ENCODE measurements around the gene SHISA9.

SHISA9 gene

DNA sequence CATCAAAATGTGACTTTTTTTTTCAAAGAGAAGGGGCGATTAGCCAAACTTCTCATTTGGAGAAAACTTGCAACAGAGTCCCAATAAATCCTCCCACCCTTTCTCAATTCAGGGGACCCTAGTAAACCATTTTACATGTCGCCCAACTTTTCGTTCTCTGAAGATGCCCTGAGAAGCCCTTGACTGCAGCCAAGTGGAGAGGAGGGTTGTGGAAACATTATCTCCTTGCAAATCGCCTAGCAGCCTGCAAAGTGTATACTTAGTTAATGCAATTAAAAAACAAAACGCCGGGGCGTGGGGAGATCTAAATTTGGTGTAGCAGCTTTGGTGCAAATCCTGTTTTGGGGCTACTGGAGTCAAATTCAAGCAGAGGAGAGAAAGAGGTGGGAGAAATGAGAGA is 1.2 kb upstream of the SHISA9 start:
- Histone ChIP-seq H3K9me3 (ENCODE audit: control insufficient read depth, insufficient read depth, low read length) (no peaks in the 10 kb centered on the region), H3K27ac (ENCODE audit: low read depth, low read length) (no peak overlapping the region), H3K27me3 (ENCODE audit: control insufficient read depth, insufficient read depth, low read length) (peaks cover 14% of the 10 kb centered on the region), H3K4me1 (ENCODE audit: control insufficient read depth, insufficient read depth, low read length) (peaks cover 42% of the 10 kb centered on the region), H3K4me3 (ENCODE audit: low read depth, low read length) (peak overlapping the region; percentile 89), H3K9ac (ENCODE audit: low read depth, low read length) (peak overlapping the region; percentile 69; the same call in 1 of the 2 replicates), H3K36me3 (ENCODE audit: control insufficient read depth, insufficient read depth, low read length) (peaks cover 4% of the 10 kb centered on the region; the same call in 1 of the 2 replicates)

DNA sequence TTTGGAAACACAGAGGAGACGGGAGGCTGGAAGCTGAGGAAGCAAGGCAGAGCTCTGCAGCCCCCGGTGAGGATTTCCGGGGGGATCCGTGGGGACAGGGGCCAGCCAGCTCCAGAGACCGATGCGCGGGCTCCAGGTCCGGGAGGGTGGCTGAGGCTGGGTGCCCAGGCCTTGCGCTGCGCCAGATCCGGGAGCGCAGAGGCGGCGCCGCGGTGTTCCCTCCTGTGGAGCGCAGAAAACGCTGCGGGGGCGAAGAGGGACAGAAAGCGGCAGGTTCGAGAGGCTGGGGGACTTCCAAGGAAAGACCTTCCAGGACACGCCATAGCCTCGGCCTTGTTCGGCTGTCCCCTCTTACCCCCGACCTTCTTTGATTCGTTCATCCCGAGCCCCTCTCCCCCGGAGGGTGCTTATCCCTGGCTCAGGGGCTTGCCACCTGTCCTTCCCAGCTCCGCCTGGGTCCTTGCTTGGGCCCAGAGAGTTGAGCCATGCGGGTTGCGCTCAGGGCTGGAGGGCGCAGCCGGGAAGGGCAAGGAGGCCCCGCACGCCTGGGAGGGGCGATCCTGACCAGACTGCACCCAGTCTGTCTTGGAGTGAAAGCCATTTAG is 697 bp upstream of the SHISA9 start:
- Histone ChIP-seq H3K9me3 (ENCODE audit: control insufficient read depth, insufficient read depth, low read length) (no peaks in the 10 kb centered on the region), H3K9ac (ENCODE audit: low read depth, low read length) (peak overlapping the region; percentile 69), H3K36me3 (ENCODE audit: control insufficient read depth, insufficient read depth, low read length) (peaks cover 5% of the 10 kb centered on the region; the same call in 1 of the 2 replicates), H3K4me1 (ENCODE audit: control insufficient read depth, insufficient read depth, low read length) (peaks cover 44% of the 10 kb centered on the region), H3K27me3 (ENCODE audit: control insufficient read depth, insufficient read depth, low read length) (peaks cover 14% of the 10 kb centered on the region), H3K4me3 (ENCODE audit: low read depth, low read length) (peak overlapping the region; percentile 89), H3K27ac (ENCODE audit: low read depth, low read length) (peak overlapping the region; percentile 10)

- Histone ChIP-seq H3K36me3 (ENCODE audit: control insufficient read depth, insufficient read depth, low read length) (peaks cover 5% of the 10 kb centered on the region; the same call in 1 of the 2 replicates), H3K4me3 (ENCODE audit: low read depth, low read length) (peak overlapping the region; percentile 89), H3K27ac (ENCODE audit: low read depth, low read length) (peak overlapping the region; percentile 10), H3K27me3 (ENCODE audit: control insufficient read depth, insufficient read depth, low read length) (peaks cover 14% of the 10 kb centered on the region), H3K9ac (ENCODE audit: low read depth, low read length) (peak overlapping the region; percentile 69), H3K4me1 (ENCODE audit: control insufficient read depth, insufficient read depth, low read length) (peaks cover 49% of the 10 kb centered on the region), H3K9me3 (ENCODE audit: control insufficient read depth, insufficient read depth, low read length) (no peaks in the 10 kb centered on the region)
These were observed 198 bp upstream of the SHISA9 start for GRCh38 chr16:12901204-12901596.

DNA sequence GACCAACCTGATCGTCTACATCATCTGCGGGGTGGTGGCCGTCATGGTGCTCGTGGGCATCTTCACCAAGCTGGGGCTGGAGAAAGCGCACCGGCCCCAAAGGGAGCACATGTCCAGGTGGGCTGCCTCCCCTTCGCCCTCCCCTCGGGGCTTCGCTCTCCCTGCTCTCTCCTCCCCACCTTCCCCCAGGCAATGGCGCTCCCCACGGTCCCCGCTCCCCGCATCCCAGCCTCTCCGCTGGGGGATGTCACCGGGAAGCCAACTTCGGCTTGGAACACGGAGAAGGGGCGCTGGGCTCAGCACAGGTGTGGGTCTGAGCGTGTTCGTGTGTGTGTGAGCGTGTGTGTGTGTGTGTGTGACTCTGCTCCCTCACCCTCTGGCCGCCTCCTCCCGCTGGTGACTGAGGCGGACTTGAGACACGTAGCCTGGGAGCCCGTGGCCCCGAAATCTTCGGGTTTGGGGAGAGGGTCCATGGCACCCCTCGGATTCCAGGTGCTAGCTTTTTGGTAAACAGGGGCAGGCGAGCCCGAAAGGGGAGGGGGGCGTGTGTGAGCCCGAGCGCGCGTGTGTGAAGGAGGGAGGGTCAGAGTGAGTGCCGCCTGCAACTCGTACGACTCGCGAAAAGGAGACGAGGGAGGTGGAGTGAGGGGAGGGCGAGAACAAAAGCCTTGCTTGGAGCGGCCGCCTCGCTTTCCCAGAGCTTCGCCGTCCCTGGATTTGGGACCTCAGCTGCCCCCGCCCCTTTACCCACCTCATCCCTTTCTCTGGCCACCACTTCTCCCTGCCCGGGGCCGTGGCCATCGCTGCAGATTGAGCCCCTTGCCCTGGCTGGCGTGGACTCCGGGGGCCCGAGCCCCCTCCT is 1.3 kb downstream of the SHISA9 start:
- Histone ChIP-seq H3K9me3 (ENCODE audit: control insufficient read depth, insufficient read depth, low read length) (no peaks in the 10 kb centered on the region), H3K4me1 (ENCODE audit: control insufficient read depth, insufficient read depth, low read length) (peaks cover 50% of the 10 kb centered on the region), H3K9ac (ENCODE audit: low read depth, low read length) (peak overlapping the region; percentile 65), H3K27ac (ENCODE audit: low read depth, low read length) (peak overlapping the region; percentile 40), H3K4me3 (ENCODE audit: low read depth, low read length) (peak overlapping the region; percentile 89), H3K36me3 (ENCODE audit: control insufficient read depth, insufficient read depth, low read length) (peaks cover 5% of the 10 kb centered on the region; the same call in 1 of the 2 replicates), H3K27me3 (ENCODE audit: control insufficient read depth, insufficient read depth, low read length) (peaks cover 14% of the 10 kb centered on the region)

- peak overlapping the region; percentile 65 for H3K9ac ChIP-seq (ENCODE audit: low read depth, low read length)
- H3K9me3 ChIP-seq (ENCODE audit: control insufficient read depth, insufficient read depth, low read length): no peaks in the 10 kb centered on the region
- peak overlapping the region; percentile 40 for H3K27ac ChIP-seq (ENCODE audit: low read depth, low read length)
- peaks cover 14% of the 10 kb centered on the region for H3K27me3 ChIP-seq (ENCODE audit: control insufficient read depth, insufficient read depth, low read length)
- H3K4me3 ChIP-seq (ENCODE audit: low read depth, low read length): peak overlapping the region; percentile 89
- H3K36me3 ChIP-seq (ENCODE audit: control insufficient read depth, insufficient read depth, low read length): peaks cover 13% of the 10 kb centered on the region
- peaks cover 41% of the 10 kb centered on the region for H3K4me1 ChIP-seq (ENCODE audit: control insufficient read depth, insufficient read depth, low read length)
These were observed 2.3 kb downstream of the SHISA9 start for GRCh38 chr16:12903407-12904328.

- Histone ChIP-seq H3K9ac (ENCODE audit: low read depth, low read length) (0 out of 2 replicates have a peak overlapping the region, but pooled peaks have one; percentile 5), H3K36me3 (ENCODE audit: control insufficient read depth, insufficient read depth, low read length) (peaks cover 19% of the 10 kb centered on the region), H3K27ac (ENCODE audit: low read depth, low read length) (no peak overlapping the region), H3K9me3 (ENCODE audit: control insufficient read depth, insufficient read depth, low read length) (no peaks in the 10 kb centered on the region), H3K4me3 (ENCODE audit: low read depth, low read length) (peak overlapping the region; percentile 89), H3K4me1 (ENCODE audit: control insufficient read depth, insufficient read depth, low read length) (peaks cover 35% of the 10 kb centered on the region), H3K27me3 (ENCODE audit: control insufficient read depth, insufficient read depth, low read length) (peaks cover 14% of the 10 kb centered on the region)
These were observed 2.9 kb downstream of the SHISA9 start for GRCh38 chr16:12904329-12904671.

- H3K9ac ChIP-seq (ENCODE audit: low read depth, low read length): no peak overlapping the region
- no peak overlapping the region for H3K4me3 ChIP-seq (ENCODE audit: low read depth, low read length)
- no peak overlapping the region for H3K27ac ChIP-seq (ENCODE audit: low read depth, low read length)
- H3K9me3 ChIP-seq (ENCODE audit: control insufficient read depth, insufficient read depth, low read length): no peaks in the 10 kb centered on the region
- no peaks in the 10 kb centered on the region for H3K27me3 ChIP-seq (ENCODE audit: control insufficient read depth, insufficient read depth, low read length)
- H3K36me3 ChIP-seq (ENCODE audit: control insufficient read depth, insufficient read depth, low read length): peaks cover 38% of the 10 kb centered on the region
- peaks cover 34% of the 10 kb centered on the region for H3K4me1 ChIP-seq (ENCODE audit: control insufficient read depth, insufficient read depth, low read length)
These were observed 4.9 kb downstream of the SHISA9 start for GRCh38 chr16:12906271-12906670.

DNA sequence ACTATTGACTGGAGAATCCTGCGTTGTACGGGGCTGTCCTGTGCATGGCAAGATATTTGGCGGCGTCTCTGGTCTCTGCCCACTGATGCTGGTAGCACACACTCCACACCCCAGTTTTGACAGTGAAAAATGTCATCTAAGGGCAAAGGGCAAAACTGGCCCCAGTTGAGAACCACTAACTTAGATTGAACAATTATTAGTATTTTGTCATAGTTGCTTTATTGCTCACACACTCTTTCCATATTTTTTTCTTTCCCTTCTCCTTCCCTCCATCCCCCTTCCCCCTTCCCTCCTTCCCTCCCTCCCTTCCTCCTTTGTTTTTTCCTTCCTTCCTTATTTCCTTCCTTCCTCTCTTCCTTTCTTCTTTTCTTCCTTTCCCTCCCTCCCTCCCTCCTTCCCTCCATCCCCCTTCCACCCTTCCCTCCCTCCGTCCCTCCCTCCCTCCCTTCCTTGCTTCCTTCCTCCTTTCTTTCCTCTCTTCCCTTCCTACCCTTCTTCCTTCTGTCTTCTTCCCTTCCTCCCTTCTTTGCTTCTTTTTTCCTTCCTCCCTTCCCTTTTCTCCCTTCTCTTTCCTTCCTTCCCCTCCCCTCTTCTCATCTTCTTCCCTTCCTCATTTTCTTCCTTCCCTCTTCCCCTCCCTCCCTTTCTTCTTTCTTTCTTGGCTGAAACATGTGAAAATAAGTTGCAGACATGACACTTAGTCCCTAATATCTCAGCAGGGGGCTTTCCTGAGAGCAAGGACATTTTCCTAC is 5.5 kb downstream of the SHISA9 start:
- Histone ChIP-seq H3K27me3 (ENCODE audit: control insufficient read depth, insufficient read depth, low read length) (no peaks in the 10 kb centered on the region), H3K36me3 (ENCODE audit: control insufficient read depth, insufficient read depth, low read length) (peaks cover 39% of the 10 kb centered on the region), H3K4me1 (ENCODE audit: control insufficient read depth, insufficient read depth, low read length) (peaks cover 34% of the 10 kb centered on the region), H3K27ac (ENCODE audit: low read depth, low read length) (no peak overlapping the region), H3K9ac (ENCODE audit: low read depth, low read length) (no peak overlapping the region), H3K4me3 (ENCODE audit: low read depth, low read length) (no peak overlapping the region), H3K9me3 (ENCODE audit: control insufficient read depth, insufficient read depth, low read length) (no peaks in the 10 kb centered on the region)

GRCh38 chr16:12907670-12908233 is 6.4 kb downstream of the SHISA9 start:
- peaks cover 39% of the 10 kb centered on the region for H3K36me3 ChIP-seq (ENCODE audit: control insufficient read depth, insufficient read depth, low read length)

DNA sequence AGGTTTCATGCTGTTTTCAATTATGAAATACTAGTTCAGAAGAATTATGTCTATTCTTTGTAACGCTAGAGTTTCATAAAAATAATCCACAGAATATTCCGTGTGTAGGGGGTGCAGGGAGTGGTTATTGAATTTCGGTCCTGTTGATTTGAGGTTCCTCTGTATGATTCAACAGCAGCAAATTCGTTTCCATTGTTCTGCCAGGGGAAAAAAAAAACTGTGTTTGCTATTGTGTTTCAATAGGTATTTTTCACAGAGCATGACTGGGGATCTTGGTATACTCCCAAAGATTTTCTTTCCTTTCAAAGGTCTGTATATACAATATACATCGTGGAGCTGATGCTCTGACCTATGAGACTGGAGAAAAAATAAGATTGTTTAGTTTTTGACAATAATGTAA is 15.8 kb downstream of the SHISA9 start:
- H3K27me3 ChIP-seq (ENCODE audit: control insufficient read depth, insufficient read depth, low read length): no peaks in the 10 kb centered on the region
- H3K9ac ChIP-seq (ENCODE audit: low read depth, low read length): no peak overlapping the region
- no peak overlapping the region for H3K4me3 ChIP-seq (ENCODE audit: low read depth, low read length)
- H3K27ac ChIP-seq (ENCODE audit: low read depth, low read length): peak overlapping the region; percentile 50
- peaks cover 9% of the 10 kb centered on the region; the same call in 1 of the 2 replicates for H3K36me3 ChIP-seq (ENCODE audit: control insufficient read depth, insufficient read depth, low read length)
- peaks cover 24% of the 10 kb centered on the region; the same call in 1 of the 2 replicates for H3K4me1 ChIP-seq (ENCODE audit: control insufficient read depth, insufficient read depth, low read length)
- H3K9me3 ChIP-seq (ENCODE audit: control insufficient read depth, insufficient read depth, low read length): no peaks in the 10 kb centered on the region

More at GRCh38 chr16:12907670-12908233, 6.4 kb downstream of the SHISA9 start:
- no peak overlapping the region for H3K4me3 ChIP-seq (ENCODE audit: low read depth, low read length)
- peaks cover 34% of the 10 kb centered on the region for H3K4me1 ChIP-seq (ENCODE audit: control insufficient read depth, insufficient read depth, low read length)
- H3K27me3 ChIP-seq (ENCODE audit: control insufficient read depth, insufficient read depth, low read length): no peaks in the 10 kb centered on the region
- no peak overlapping the region for H3K27ac ChIP-seq (ENCODE audit: low read depth, low read length)
- H3K9ac ChIP-seq (ENCODE audit: low read depth, low read length): no peak overlapping the region
- no peaks in the 10 kb centered on the region for H3K9me3 ChIP-seq (ENCODE audit: control insufficient read depth, insufficient read depth, low read length)

Measured in HUES48 (cell line).